ENCODE data around the gene ALOX5. TPM values are rescaled to one million over a fixed set of nuclear protein-coding genes. Genes with fewer than 3 reads are reported as not detected.

ALOX5 gene
- total RNA-seq, 1 donor from 2014 or later, result not detected

DNA sequence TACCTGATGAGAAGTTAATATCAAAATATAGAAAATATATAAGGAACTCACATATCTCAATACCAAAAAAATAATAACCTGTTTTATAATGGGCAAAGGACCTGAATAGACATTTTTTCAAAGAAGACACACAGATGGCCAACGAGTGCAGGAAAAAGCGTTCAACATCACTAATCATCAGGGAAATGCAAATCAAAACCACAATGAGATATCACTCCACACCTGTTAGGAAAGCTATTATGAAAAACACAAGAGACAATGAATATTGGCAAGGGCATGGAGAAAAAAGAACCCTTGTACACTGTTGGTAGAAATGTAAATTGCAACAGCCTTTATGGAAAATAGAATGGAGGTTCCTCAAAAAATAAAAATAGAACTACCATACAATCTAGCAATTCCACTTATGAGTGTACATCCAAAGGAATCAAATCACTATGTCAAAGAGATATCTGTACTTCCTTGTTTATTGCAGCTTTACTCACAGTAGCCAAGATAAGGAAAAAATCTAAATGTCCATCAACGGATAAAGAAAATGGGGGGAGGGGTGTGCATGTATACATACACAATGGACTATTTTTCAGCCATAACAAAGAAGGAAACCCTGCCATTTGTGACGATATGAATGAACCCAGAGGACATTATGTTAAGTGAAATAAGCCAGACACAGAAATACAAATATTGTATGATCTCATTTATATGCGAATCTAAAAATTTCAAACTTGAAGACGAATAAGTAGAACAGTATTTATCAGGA lies 3.6 kb upstream of the ALOX5 start:
- no peak for TF ChIP-seq CTCF (IDR thresholded peaks at IDR 0.05)
- DNase-seq (ENCODE audit: low spot score), result no peak
- Mint-ChIP-seq H3K27me3 (ENCODE audit: low read depth) (peaks cover 54% of the 10 kb centered on the region), H3K27ac (ENCODE audit: unreplicated experiment) (no peak overlapping the region), H3K4me1 (ENCODE audit: low read depth) (peaks cover 8% of the 10 kb centered on the region), H3K36me3 (ENCODE audit: low read depth) (no peaks in the 10 kb centered on the region), H3K9me3 (ENCODE audit: low read depth) (no peaks in the 10 kb centered on the region), H3K4me3 (ENCODE audit: unreplicated experiment) (no peak overlapping the region)

- DNase-seq (ENCODE audit: low spot score), result no peak
- H3K4me3 Mint-ChIP-seq (ENCODE audit: unreplicated experiment), result no peak overlapping the region
- H3K36me3 Mint-ChIP-seq (ENCODE audit: low read depth), result no peaks in the 10 kb centered on the region
- no peaks in the 10 kb centered on the region for H3K9me3 Mint-ChIP-seq (ENCODE audit: low read depth)
- TF ChIP-seq CTCF (IDR thresholded peaks at IDR 0.05), result no peak
- peaks cover 61% of the 10 kb centered on the region for H3K27me3 Mint-ChIP-seq (ENCODE audit: low read depth)
- H3K4me1 Mint-ChIP-seq (ENCODE audit: low read depth), result peaks cover 8% of the 10 kb centered on the region
- H3K27ac Mint-ChIP-seq (ENCODE audit: unreplicated experiment), result no peak overlapping the region
Measured at GRCh38 chr10:45371560-45371959, 2.5 kb upstream of the ALOX5 start.

DNA sequence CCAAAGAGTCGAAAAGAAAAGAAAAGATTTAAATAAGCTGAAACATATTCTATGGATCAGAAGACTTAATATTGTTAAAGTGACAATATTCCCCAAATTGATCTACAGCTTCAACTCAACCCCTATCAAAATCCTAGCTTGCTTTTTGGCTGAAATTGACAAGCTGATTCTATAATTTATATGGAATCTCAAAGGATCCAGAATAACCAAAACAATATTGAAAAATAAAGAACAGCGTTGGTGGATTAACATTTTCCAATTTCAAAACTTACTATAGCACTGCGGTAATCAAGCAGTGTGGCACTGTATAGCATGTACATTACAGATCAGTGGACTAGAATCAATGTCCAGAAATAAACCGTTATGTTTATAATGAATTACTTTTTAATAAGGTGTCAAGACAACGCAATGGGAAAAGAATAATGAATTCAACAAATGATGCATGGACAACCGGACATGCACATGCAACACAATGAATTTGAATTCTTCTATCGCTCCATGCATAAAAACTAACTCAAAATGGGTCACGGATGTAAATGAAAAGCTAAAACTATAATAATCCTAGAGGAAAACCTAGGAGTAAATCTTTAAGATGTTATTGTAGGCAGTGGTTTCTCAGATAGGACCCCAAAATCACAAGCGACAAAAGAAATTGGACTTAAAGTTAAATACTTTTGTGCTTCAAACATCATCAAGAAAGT lies 1.6 kb upstream of the ALOX5 start:
- Mint-ChIP-seq H3K36me3 (ENCODE audit: low read depth) (no peaks in the 10 kb centered on the region), H3K9me3 (ENCODE audit: low read depth) (no peaks in the 10 kb centered on the region), H3K4me1 (ENCODE audit: low read depth) (peaks cover 8% of the 10 kb centered on the region), H3K27me3 (ENCODE audit: low read depth) (peaks cover 65% of the 10 kb centered on the region), H3K27ac (ENCODE audit: unreplicated experiment) (no peak overlapping the region), H3K4me3 (ENCODE audit: unreplicated experiment) (no peak overlapping the region)
- no peak for DNase-seq (ENCODE audit: low spot score)
- TF ChIP-seq CTCF (IDR thresholded peaks at IDR 0.05), result no peak

DNA sequence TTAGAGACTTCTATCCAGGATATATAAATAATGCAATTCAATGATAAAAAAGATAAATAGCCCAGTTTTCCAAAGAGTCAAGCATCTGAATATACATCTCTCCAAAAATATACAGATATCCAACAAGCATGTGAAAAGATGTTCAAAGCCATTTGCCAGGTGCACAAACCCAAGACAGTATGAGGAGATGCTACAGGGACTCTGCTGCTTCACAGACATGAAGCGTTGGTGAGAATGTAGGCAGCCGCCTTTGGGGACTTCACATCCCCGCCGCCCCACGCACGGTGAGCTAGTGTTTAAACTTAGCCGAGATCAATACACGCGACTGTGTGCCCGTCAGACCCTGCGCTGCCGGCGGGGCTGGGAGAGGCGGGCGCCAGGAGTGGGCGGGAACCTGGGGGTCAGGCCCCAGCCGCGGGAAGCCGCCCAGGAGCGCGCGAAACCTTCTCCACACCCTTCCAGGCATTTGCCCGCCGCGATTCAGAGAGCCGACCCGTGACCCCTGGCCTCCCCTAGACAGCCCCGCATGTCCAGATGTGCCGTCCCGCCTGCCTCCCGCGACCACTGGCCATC lies 927 bp upstream of the ALOX5 start:
- Mint-ChIP-seq H3K27ac (ENCODE audit: unreplicated experiment) (no peak overlapping the region), H3K4me1 (ENCODE audit: low read depth) (peaks cover 8% of the 10 kb centered on the region), H3K4me3 (ENCODE audit: unreplicated experiment) (peak overlapping the region; percentile 67), H3K9me3 (ENCODE audit: low read depth) (no peaks in the 10 kb centered on the region), H3K27me3 (ENCODE audit: low read depth) (peaks cover 71% of the 10 kb centered on the region), H3K36me3 (ENCODE audit: low read depth) (no peaks in the 10 kb centered on the region)
- no peak for DNase-seq (ENCODE audit: low spot score)
- no peak for TF ChIP-seq CTCF (IDR thresholded peaks at IDR 0.05)

- no peak for DNase-seq (ENCODE audit: low spot score)
- Mint-ChIP-seq H3K4me1 (ENCODE audit: low read depth) (peaks cover 8% of the 10 kb centered on the region), H3K9me3 (ENCODE audit: low read depth) (no peaks in the 10 kb centered on the region), H3K27me3 (ENCODE audit: low read depth) (peaks cover 63% of the 10 kb centered on the region), H3K36me3 (ENCODE audit: low read depth) (no peaks in the 10 kb centered on the region), H3K27ac (ENCODE audit: unreplicated experiment) (no peak overlapping the region), H3K4me3 (ENCODE audit: unreplicated experiment) (peak overlapping the region; percentile 49)
- TF ChIP-seq CTCF (IDR thresholded peaks at IDR 0.05), result no peak
Measured at GRCh38 chr10:45374350-45375052, 485 bp downstream of the ALOX5 start.

All from chondrocyte (in vitro differentiated cells).